Measurements from ENCODE around the gene WWC2. TPM values are rescaled to one million over a fixed set of nuclear protein-coding genes. Genes with fewer than 3 reads are reported as not detected.
"Not testable (repeated sequence)": the region's sequence is repeated elsewhere in the genome, so short reads cannot be mapped to it uniquely, and the experiment has no call there.

Gene WWC2
- total RNA-seq, 1 experiment from 2014 or later: 27.7 TPM

DNA sequence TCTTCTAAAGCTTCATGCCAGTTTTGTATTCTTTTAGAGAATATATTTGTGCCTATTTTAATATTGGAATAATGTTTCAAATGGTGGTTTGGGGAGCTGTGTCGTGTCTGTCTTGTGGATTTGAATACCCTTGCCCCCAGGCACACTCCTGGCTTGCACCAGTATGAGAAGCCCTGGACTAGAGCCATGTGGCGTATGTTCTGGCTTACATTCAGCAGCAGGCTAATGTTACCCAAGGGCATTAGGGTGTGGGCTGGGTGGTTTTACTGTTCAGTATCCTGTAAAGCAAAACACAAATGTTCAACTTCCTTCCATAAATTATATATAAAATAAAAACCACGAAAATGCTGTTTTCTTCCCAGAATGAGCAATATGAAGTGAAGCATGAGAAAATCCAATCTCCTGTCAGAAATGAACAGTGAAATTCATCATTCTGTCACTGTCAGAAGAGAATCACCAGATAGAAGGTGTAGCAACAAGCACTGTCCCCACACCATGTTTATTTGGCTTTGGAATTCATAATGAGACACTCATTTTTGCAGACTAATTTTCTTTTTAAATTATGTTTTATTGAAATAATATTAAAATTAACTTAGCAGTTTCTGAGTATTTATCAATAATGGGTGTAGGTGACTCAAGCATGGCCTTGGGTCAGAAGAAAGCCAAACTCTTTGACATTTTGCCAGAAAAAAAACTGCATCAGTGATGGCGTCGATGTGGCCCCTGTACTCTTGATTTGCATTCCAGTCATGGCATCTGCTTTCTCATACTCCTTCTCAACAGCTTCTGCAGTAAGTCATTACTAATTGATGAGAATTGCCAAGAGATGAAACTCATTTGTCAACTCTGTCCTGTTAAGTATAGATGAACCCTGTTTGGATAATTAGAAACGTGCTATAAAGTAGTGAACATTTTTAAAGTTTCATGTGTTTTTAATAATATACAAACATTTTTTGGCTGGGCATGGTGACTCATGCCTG is 43.8 kb downstream of the WWC2 start:
- no peak for DNase-seq (ENCODE audit: low spot score)

- no peak for DNase-seq (ENCODE audit: low spot score)
Measured at GRCh38 chr4:183144787-183145186, 45.7 kb downstream of the WWC2 start.

- no peak for DNase-seq (ENCODE audit: low spot score)
Measured at GRCh38 chr4:183145773-183146172, 46.7 kb downstream of the WWC2 start.

GRCh38 chr4:183146478-183146877 is 47.4 kb downstream of the WWC2 start:
- DNase-seq (ENCODE audit: low spot score): no peak

DNA sequence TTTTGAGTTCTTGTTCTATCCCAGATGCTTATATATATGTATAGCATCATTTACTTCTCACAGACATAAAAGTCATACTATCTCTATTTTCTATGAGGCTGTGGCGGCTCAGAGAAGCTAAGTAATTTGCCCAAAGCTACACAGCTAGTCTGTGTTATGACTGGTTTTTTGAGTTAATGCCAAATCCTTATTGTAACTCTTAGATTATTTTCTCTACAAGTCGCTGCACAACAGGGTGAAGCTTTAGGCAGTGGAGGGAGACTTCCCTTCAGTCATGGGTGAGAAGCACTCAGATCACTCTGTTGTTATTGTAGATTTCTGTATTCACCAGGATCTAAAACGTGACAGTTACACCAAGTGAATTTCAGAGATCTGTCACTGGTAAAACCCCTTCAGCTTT is 48.1 kb downstream of the WWC2 start:
- DNase-seq (ENCODE audit: low spot score): no peak

DNA sequence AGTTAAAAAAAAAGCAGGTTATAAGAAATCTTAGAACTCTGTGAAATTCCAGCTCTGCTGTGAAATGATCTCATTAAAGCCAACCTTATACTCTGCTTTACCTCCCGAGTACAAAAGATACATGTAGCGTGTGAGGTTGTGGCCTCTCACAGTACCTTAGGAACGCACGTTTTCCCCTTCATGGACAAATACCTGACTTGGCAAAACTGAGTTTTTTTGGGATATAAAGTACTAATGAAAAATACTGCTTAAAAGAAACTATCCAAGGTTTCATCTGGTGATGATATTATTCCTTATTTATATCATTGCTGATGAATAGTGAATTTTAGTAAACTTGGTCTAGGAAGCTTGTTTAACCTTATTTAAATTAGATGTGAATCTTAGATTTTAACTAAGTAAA is 48.9 kb downstream of the WWC2 start:
- DNase-seq (ENCODE audit: low spot score): no peak

DNA sequence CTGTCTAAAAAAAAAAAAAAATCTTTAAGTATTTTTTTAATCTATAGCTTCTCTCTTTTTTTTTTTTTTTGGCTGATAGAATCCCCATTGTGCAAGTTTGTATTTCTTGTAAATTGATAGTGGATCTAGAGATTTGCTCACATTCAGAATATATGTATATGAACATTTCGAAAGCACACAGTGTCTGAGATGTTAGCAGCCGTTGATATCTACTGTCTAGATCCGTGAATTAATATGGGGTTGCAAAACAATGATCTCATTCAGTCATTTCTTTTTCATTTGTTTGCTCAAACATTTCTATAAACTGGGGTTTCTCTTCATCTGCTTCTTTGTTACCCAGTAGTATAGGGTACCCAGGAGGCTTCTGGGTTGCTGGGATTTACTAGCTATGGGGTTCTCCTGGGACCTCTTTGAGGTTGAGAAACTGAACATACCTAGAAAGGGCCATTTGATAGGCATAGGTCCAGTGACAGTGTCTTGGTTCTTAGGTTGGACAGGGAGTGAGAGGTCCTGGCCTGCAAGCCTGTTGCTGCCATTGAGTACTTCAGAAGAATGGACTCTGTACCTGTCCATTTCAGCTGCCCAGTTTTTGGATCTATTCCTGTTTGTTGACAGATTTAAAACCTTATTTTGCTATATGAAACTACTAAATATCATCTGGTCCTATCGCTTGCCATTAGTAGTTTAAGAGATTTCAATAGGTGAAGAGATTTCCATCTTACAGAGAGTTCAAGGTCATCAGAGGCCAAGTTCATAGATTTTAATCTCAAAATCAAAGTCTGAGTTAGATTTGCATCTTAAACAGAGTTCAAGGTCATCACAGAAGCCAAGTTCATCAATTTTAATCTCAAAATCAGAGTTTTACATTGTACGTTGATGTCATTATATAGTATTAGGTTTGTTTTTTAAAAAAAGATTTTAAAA is 50.8 kb downstream of the WWC2 start:
- no peak for DNase-seq (ENCODE audit: low spot score)

- DNase-seq (ENCODE audit: low spot score): not testable (repeated sequence)
Measured at GRCh38 chr4:183150664-183151063, 51.6 kb downstream of the WWC2 start.

- not testable (repeated sequence) for DNase-seq (ENCODE audit: low spot score)
Measured at GRCh38 chr4:183152232-183152631, 53.2 kb downstream of the WWC2 start.

DNA sequence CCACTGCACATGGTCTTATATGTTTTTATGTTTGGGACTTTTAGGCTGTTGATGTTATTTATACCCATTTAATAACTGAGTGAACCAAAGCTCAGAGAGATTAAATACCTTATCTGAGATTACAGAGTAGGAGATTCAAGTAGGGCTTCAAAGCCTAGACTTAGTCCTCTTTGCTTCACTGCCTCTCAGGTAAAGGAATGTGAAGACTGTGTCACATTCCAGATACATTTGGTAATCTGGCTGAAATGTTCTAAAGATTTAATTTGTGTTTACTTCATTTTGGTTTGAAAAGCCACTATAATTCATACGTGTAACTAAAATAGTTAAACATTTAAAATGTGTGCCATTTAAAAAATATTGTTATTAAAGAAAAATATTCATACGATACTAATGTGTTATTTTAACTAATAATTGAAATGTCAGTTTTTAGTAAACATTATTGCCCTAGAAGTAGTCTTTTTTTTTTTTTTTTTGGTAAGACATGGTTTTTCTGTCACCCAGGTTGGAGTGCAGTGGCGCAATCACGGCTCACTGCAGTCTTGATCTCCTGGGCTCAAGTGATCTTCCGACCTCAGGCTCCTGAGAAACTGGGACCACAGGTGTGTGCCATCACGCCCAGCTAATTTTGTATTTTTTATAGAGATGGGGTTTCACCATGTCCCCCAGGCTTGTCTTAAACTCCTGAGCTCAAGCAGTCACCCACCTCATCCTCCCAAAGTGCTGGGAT is 54.3 kb downstream of the WWC2 start:
- DNase-seq (ENCODE audit: low spot score): no peak

DNA sequence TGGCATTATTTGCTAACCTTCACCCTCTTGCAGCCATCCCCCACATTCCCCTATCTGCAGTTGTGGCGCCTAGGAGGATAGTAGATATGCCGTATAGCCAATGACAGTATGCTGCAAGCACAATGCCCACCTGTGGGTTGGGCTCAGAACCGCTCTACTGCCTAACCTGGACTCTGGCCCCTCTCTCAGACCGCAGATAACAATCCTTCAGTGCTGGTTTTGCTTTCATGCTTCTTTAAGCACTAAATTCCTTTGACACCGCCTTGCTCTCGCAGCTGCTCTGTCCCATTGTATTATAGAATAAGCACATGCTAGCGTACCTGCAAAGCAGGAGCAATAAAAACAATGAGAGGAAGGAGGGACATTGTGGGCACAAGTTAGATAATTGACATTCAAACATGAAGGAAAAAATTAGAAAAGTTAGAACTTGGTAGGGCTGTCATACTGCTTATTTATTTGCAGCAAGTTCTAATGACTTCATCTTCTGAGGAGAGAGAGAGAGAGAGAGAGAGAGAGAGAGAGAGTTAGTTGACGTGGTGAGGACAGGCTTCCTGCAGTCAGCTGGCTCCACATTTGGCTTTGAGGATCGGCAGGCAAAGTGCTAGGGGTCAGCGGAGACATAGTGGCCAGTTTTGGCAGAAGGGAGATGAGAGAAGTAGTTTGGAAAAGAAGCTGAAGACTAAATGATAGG is 55.8 kb downstream of the WWC2 start:
- no peak for DNase-seq (ENCODE audit: low spot score)

- no peak for DNase-seq (ENCODE audit: low spot score)
Measured at GRCh38 chr4:183155450-183156184, 56.6 kb downstream of the WWC2 start.

- no peak for DNase-seq (ENCODE audit: low spot score)
Measured at GRCh38 chr4:183157215-183157614, 58.2 kb downstream of the WWC2 start.

- no peak for DNase-seq (ENCODE audit: low spot score)
Measured at GRCh38 chr4:183158062-183158461, 59.0 kb downstream of the WWC2 start.

DNA sequence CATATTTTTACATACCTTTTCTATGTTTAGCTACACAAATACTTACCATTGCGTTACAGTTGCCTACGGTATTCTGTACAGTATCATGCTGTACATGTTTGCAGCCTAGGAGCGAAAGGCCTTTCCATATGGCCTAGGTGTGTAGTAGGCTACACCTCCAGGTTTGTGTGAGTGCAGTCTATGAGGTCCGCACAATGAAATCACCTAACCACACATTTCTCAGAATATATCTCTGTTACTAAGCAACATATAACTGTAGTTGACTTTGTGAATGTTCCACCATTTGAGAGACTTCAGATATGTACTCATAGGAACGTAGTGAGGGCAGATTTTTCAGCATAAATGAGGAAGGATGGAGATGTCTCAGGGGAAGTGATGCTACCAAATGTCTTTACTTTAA is 62.6 kb downstream of the WWC2 start:
- no peak for DNase-seq (ENCODE audit: low spot score)

DNA sequence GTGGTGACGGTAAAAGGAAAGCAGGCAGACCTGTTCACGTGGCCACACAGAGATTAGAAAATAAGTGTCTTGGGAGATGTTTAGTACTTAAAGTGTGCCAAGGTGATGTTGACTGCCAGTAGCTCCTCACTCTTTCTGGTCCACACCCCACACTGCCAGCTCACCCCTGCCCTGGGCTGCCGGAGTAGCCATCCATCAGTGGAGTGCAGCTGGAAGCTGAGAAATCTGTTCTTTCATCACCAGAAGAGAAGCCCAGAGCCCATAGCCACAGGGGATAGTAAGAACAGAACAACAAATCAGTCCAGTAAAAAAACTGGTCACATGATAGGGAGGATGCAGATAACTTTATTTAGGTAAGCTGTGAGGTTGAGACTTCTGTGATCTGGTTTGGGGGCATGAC is 64.1 kb downstream of the WWC2 start:
- DNase-seq (ENCODE audit: low spot score): no peak

GRCh38 chr4:183164963-183165362 is 65.9 kb downstream of the WWC2 start:
- DNase-seq (ENCODE audit: low spot score): no peak

- no peak for DNase-seq (ENCODE audit: low spot score)
Measured at GRCh38 chr4:183165376-183165775, 66.3 kb downstream of the WWC2 start.

DNA sequence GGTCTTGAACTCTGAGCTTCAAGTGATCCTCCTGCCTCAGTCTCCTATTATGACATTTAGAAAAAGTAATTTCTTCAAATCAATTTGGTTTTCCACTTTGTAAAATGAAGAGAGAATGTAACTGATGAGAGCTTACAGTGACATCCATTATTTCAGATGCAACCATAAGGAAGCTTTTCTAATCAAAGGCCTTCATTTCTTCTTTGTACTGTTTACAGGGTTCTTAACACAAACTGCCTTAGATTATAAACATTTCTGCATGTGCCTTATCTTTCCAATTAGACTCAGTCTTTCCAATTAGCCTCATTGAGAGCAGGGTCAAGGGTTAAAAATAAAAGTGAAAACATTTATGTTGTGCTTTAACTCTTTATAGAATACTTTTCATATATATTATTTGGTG is 71.8 kb downstream of the WWC2 start:
- no peak for DNase-seq (ENCODE audit: low spot score)

DNA sequence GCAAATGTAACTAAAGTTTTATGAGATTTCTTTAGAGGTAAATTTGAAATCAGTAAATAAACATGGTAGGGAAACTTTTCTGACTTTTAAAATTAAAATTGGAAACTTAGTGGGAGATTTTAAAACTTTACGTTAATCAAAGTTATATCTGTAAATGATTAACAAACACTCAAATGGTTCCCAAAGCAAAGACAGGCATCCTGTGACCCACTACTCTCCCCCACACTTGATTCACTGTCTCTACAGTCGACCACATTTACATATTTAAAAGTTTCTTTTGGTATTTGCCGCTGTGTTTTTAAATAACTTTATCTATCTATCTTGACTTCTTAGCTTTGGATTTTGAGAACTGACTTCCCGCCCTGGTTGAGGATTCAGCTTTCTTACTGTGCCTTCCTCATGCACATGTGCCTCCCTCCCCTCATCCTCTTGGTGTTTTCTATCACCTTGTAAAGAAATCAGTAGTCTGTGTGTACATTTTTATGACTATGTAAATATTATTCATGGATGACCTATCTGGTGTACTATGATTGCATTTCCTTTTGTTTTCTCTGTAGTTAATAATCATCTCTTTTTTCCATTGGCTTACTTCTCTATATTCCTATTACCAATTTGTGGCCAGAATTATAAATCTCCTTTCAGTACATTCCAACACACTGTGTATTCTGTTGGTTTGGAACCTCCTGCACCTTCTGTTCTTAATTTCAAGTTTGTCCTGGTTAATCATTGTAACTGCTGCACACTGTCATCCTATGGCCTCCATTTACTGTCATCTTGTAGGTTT is 72.6 kb downstream of the WWC2 start:
- DNase-seq (ENCODE audit: low spot score): no peak

Measured in A172 (cell line).